Activated B cell treated with CpG ODN at 0.5 μM for 24 hours (primary cell): ENCODE measurements around the gene TMPRSS6. TPM values are rescaled to one million over a fixed set of nuclear protein-coding genes. Genes with fewer than 3 reads are reported as not detected.
A peak's percentile ranks its signal among the peaks of the same experiment; 100 is the strongest.

Experiments used
- ATAC-seq: fragments of 200-7000 bp; cut with Tn5 transposase; one replicate; pipeline ENCODE4 v1.10.0; 2021; ENCODE audit warnings: low read depth, mild to moderate bottlenecking, moderate library complexity
- CTCF ChIA-PET: fragments of 350-600 bp; sonication (Branson Sonifier 250); formaldehyde crosslinking; loops from one replicate; lab custom pipeline; 2021; ENCODE audit warnings: antibody characterized with exemption; lab: Charles Lee
- POLR2A ChIA-PET: fragments of 350-600 bp; sonication (Branson Sonifier 250); formaldehyde crosslinking; loops from one replicate; lab custom pipeline; 2021; ENCODE audit warnings: antibody characterized with exemption; lab: Charles Lee
- DNase-seq: peaks from one replicate; pipeline ENCODE4 v3.0.0; 2022
- H3K27ac Mint-ChIP-seq: one replicate; pipeline ENCODE4 v1.8.0; 2020; ENCODE audit warnings: mixed read lengths
- H3K27me3 Mint-ChIP-seq: one replicate; pipeline ENCODE4 v1.8.0; 2021; ENCODE audit warnings: mixed read lengths
- H3K36me3 Mint-ChIP-seq: one replicate; pipeline ENCODE4 v1.8.0; 2021; ENCODE audit warnings: low read depth, mixed read lengths
- H3K4me1 Mint-ChIP-seq: one replicate; pipeline ENCODE4 v1.8.0; 2021; ENCODE audit warnings: mixed read lengths
- H3K4me3 Mint-ChIP-seq: one replicate; pipeline ENCODE4 v1.8.0; 2020; ENCODE audit warnings: mild to moderate bottlenecking, mixed read lengths
- H3K9me3 Mint-ChIP-seq: one replicate; pipeline ENCODE4 v1.8.0; 2020; ENCODE audit warnings: mixed read lengths
- CTCF ChIP-seq: fragments of 200-600 bp; IDR thresholded peaks from one replicate; pipeline ENCODE4 v1.8.0; 2022; ENCODE audit warnings: antibody characterized with exemption, mild to moderate bottlenecking
- intact Hi-C: fragments of 100-400 bp; cut with micrococcal nuclease; formaldehyde crosslinking; loops from one replicate; pipeline ENCODE4 v1.15.1; 2024
- total RNA-seq: library from RNA; stranded (reverse); gene quantifications from 2 replicates; pipeline ENCODE4 v1.2.3, GENCODE V29; 2022

The TMPRSS6 gene
- total RNA-seq, 1 donor from 2014 or later: 5.4 TPM

- no peak overlapping the region for H3K27ac Mint-ChIP-seq
- peak; percentile 41 for TF ChIP-seq CTCF
- peak; percentile 97 for ATAC-seq
Measured at GRCh38 chr22:37043828-37044538, 65.5 kb downstream of the TMPRSS6 start.

GRCh38 chr22:37043209-37043827 lies 66.2 kb downstream of the TMPRSS6 start:
- no peak for ATAC-seq
- Mint-ChIP-seq H3K27me3 (peaks cover 14% of the 10 kb centered on the region), H3K4me1 (peaks cover 12% of the 10 kb centered on the region), H3K4me3 (no peak overlapping the region), H3K36me3 (no peaks in the 10 kb centered on the region), H3K9me3 (no peaks in the 10 kb centered on the region), H3K27ac (no peak overlapping the region)
- POLR2A ChIA-PET: no interaction called here
- CTCF ChIA-PET: interaction anchor here (1.1 to 3.5 kb wide), 9 partner anchors 14 to 515 kb away, joined by 3 to 30 read pairs (median 5); no protein-coding TSS in a partner anchor
- no peak for TF ChIP-seq CTCF
- intact Hi-C loops: no loop called here
- no peak for DNase-seq

More at GRCh38 chr22:37043828-37044538, 65.5 kb downstream of the TMPRSS6 start:
- CTCF ChIA-PET: interaction anchor here (0.9 to 3.5 kb wide), 12 partner anchors 14 to 516 kb away, joined by 3 to 30 read pairs (median 4); partner anchors contain the start of genes MPST and TST
- POLR2A ChIA-PET: no interaction called here
- Mint-ChIP-seq H3K9me3 (no peaks in the 10 kb centered on the region), H3K4me1 (peaks cover 12% of the 10 kb centered on the region), H3K27me3 (peaks cover 14% of the 10 kb centered on the region), H3K4me3 (no peak overlapping the region), H3K36me3 (no peaks in the 10 kb centered on the region)
- intact Hi-C loops: loop anchor here (1.0 to 2.0 kb wide), 5 partner anchors 67 to 497 kb away; no protein-coding TSS in a partner anchor
- DNase-seq: peak; percentile 52

- CTCF ChIA-PET: no interaction called here
Measured at GRCh38 chr22:37039466-37039865, 70.0 kb downstream of the TMPRSS6 start.

GRCh38 chr22:37037669-37038068 lies 71.8 kb downstream of the TMPRSS6 start:
- Mint-ChIP-seq H3K36me3 (no peaks in the 10 kb centered on the region), H3K27me3 (peaks cover 37% of the 10 kb centered on the region), H3K4me3 (no peak overlapping the region), H3K9me3 (no peaks in the 10 kb centered on the region), H3K4me1 (no peaks in the 10 kb centered on the region), H3K27ac (no peak overlapping the region)
- ChIA-PET POLR2A (no interaction called here), CTCF (no interaction called here)
- ATAC-seq (no peak), DNase-seq (no peak)
- intact Hi-C loops: no loop called here
- no peak for TF ChIP-seq CTCF

More at GRCh38 chr22:37039466-37039865, 70.0 kb downstream of the TMPRSS6 start:
- H3K27me3 Mint-ChIP-seq: peaks cover 37% of the 10 kb centered on the region
- H3K36me3 Mint-ChIP-seq: no peaks in the 10 kb centered on the region
- H3K4me3 Mint-ChIP-seq: no peak overlapping the region
- ATAC-seq (no peak), DNase-seq (no peak)
- intact Hi-C loops: no loop called here
- H3K9me3 Mint-ChIP-seq: no peaks in the 10 kb centered on the region
- no peaks in the 10 kb centered on the region for H3K4me1 Mint-ChIP-seq
- no peak for TF ChIP-seq CTCF
- H3K27ac Mint-ChIP-seq: no peak overlapping the region
- POLR2A ChIA-PET: no interaction called here
